Activated CD8-positive, alpha-beta T cell treated with anti-CD3 and anti-CD28 coated beads, Interleukin-2, amount 10 ng/mL, durations not matched to agents 7 days and 5 days (primary cell): Measurements from ENCODE around the gene PODNL1. TPM values are rescaled to one million over a fixed set of nuclear protein-coding genes. Genes with fewer than 3 reads are reported as not detected.

ENCODE experiments used
- ATAC-seq: fragments of 150-1000 bp; cut with Tn5 transposase; one replicate; pipeline ENCODE4 v1.10.0; 2021; ENCODE audit warnings: moderate library complexity
- CTCF ChIA-PET: fragments of 350-600 bp; sonication (Branson Sonifier 250); formaldehyde crosslinking; loops from one replicate; lab custom pipeline; 2021; ENCODE audit warnings: antibody characterized with exemption; lab: Charles Lee
- POLR2A ChIA-PET: fragments of 350-600 bp; sonication (Branson Sonifier 250); formaldehyde crosslinking; loops from one replicate; lab custom pipeline; 2021; ENCODE audit warnings: antibody characterized with exemption; lab: Charles Lee
- DNase-seq: peaks from one replicate; pipeline ENCODE4 v3.0.0-alpha.2; 2020
- H3K27ac Mint-ChIP-seq: one replicate; pipeline ENCODE4 v1.8.0; 2021; ENCODE audit warnings: mild to moderate bottlenecking, mixed read lengths
- H3K27me3 Mint-ChIP-seq: one replicate; pipeline ENCODE4 v1.8.0; 2021; ENCODE audit warnings: low read depth, mixed read lengths
- H3K36me3 Mint-ChIP-seq: one replicate; pipeline ENCODE4 v1.8.0; 2021; ENCODE audit warnings: low read depth, mixed read lengths
- H3K4me1 Mint-ChIP-seq: one replicate; pipeline ENCODE4 v1.8.0; 2021; ENCODE audit warnings: low read depth, mixed read lengths
- H3K4me3 Mint-ChIP-seq: one replicate; pipeline ENCODE4 v1.8.0; 2021; ENCODE audit warnings: mild to moderate bottlenecking, mixed read lengths
- H3K9me3 Mint-ChIP-seq: one replicate; pipeline ENCODE4 v1.8.0; 2022; ENCODE audit warnings: mixed read lengths; ENCODE audit not compliant: insufficient read depth
- total RNA-seq, 2 experiments: library from RNA; stranded (reverse); gene quantifications; one replicate each; pipeline ENCODE4 v1.2.3, GENCODE V29; 2021

Gene PODNL1
- total RNA-seq, 2 experiments from 2014 or later, result 0.11 to 1.3 TPM

GRCh38 chr19:13981988-13982501 is 43.8 kb upstream of the PODNL1 start:
- Mint-ChIP-seq H3K27me3 (no peaks in the 10 kb centered on the region), H3K27ac (peak overlapping the region; percentile 82), H3K36me3 (peaks cover 18% of the 10 kb centered on the region), H3K4me3 (no peak overlapping the region), H3K9me3 (no peaks in the 10 kb centered on the region), H3K4me1 (peaks cover 78% of the 10 kb centered on the region)
- ChIA-PET POLR2A (interaction anchor here (0.5 to 3.6 kb wide), 4 partner anchors 8 to 29 kb away, joined by 5 to 21 read pairs (median 8); partner anchors contain the start of genes DCAF15 and RFX1), CTCF (interaction anchor here (1.2 to 1.6 kb wide), 4 partner anchors 12 to 90 kb away, joined by 4 to 6 read pairs (median 4); no protein-coding TSS in a partner anchor)
- DNase-seq (no peak), ATAC-seq (no peak)

DNA sequence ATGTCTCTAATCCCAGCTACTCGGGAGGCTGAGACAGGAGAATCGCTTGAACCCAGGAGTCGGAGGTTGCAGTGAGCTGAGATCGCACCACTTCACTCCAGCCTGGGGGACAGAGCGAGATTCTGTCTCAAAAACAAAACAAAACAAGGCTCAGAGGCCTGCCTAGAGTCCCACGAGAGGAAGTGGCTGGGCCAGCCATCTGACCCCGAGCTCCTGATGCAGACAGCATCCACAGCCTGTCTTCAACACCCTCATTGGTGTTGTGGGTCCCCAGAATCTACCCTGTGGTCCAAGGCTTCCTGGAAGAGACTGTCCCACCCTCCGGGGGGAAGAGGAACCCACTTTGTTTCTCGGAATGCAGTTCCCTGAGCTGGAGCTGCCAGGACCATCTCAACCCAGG is 43.2 kb upstream of the PODNL1 start:
- peak overlapping the region; percentile 82 for H3K27ac Mint-ChIP-seq
- no peaks in the 10 kb centered on the region for H3K27me3 Mint-ChIP-seq
- H3K4me3 Mint-ChIP-seq, result peak overlapping the region; percentile 38
- POLR2A ChIA-PET, result interaction anchor here (0.7 to 3.6 kb wide), 4 partner anchors 8 to 29 kb away, joined by 3 to 21 read pairs (median 8); partner anchors contain the start of genes DCAF15 and RFX1
- CTCF ChIA-PET, result interaction anchor here (0.6 to 1.6 kb wide), 7 partner anchors 12 to 119 kb away, joined by 3 to 8 read pairs (median 4); partner anchors contain the start of gene IL27RA
- ATAC-seq, result no peak
- no peaks in the 10 kb centered on the region for H3K9me3 Mint-ChIP-seq
- peaks cover 18% of the 10 kb centered on the region for H3K36me3 Mint-ChIP-seq
- peak; percentile 50 for DNase-seq
- H3K4me1 Mint-ChIP-seq, result peaks cover 73% of the 10 kb centered on the region

DNA sequence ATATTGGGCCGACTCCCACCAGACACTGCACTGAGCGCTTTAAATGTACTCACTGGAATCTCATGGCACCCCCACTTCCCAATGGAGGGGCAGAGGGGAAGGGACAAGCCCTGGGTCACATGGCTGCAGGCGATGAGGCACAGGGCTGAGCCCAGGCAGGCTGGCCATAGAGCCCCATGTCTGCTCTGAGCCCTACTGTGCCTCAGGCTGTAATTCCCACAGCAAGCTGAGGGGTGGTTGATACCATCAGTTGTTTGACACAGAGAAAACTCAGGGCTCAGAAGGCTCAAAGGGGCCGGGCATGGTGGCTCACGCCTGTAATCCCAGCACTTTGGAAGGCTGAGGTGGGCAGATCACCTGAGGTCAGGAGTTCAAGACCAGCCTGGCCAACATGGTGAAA is 42.8 kb upstream of the PODNL1 start:
- DNase-seq, result no peak
- ChIA-PET CTCF (interaction anchor here (0.6 to 1.6 kb wide), 7 partner anchors 13 to 119 kb away, joined by 3 to 8 read pairs (median 4); partner anchors contain the start of gene IL27RA), POLR2A (interaction anchor here (0.7 to 3.6 kb wide), 4 partner anchors 9 to 28 kb away, joined by 3 to 21 read pairs (median 8); partner anchors contain the start of genes DCAF15 and RFX1)
- H3K36me3 Mint-ChIP-seq, result peaks cover 20% of the 10 kb centered on the region
- no peak for ATAC-seq
- peaks cover 72% of the 10 kb centered on the region for H3K4me1 Mint-ChIP-seq
- no peaks in the 10 kb centered on the region for H3K9me3 Mint-ChIP-seq
- H3K4me3 Mint-ChIP-seq, result peak overlapping the region; percentile 38
- no peaks in the 10 kb centered on the region for H3K27me3 Mint-ChIP-seq
- peak overlapping the region; percentile 82 for H3K27ac Mint-ChIP-seq

DNA sequence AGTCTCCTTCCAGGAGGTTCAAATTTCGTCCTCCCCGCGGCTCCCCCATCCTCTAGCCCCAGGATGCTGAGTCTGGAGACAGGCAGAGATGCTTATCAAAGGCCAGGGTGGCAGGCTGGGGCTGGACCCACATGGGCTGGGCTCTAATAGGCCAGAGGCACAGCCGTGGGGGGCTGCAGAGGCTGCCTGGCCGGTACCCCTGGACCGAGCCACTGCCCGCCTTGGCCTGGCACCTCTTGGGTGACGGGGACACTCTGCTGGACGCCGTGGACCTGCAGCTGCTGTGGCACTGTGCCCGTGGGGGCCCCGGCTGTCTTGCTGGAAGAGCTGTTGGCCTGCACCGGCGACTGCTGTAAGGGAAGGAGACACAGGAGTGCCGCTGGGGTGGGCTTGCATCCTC is 42.1 kb upstream of the PODNL1 start:
- Mint-ChIP-seq H3K4me1 (peaks cover 65% of the 10 kb centered on the region), H3K9me3 (no peaks in the 10 kb centered on the region), H3K4me3 (no peak overlapping the region), H3K27me3 (no peaks in the 10 kb centered on the region), H3K27ac (no peak overlapping the region), H3K36me3 (peaks cover 21% of the 10 kb centered on the region)
- POLR2A ChIA-PET, result interaction anchor here (1.7 to 3.6 kb wide), 2 partner anchors 23 to 26 kb away, joined by 7 to 21 read pairs; partner anchors contain the start of gene RFX1
- DNase-seq, result no peak
- CTCF ChIA-PET, result interaction anchor here (1.2 to 1.3 kb wide), 2 partner anchors 51 to 79 kb away, joined by 4 to 5 read pairs; partner anchors contain the start of gene IL27RA
- ATAC-seq, result no peak

DNA sequence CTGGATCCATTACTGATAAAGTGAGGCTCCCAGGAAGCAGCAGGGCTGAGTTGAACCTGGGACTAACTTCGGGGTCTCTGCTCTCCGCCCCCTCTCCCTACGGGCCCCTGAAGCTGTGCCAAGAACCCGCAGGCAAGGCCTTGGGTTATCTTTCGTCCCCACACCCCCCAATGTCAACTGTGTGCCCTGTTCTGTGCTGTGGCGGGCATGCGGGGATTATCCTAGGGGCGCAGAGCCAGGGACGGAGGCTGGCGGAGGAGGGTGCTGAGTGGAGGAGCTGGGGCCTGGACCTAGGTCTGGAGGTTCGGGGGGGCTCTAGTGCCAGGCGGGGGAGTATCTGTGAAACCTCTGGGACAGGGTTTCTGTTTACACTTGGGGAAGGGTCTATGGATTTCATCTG is 41.5 kb upstream of the PODNL1 start:
- CTCF ChIA-PET, result no interaction called here
- H3K9me3 Mint-ChIP-seq, result no peaks in the 10 kb centered on the region
- peaks cover 58% of the 10 kb centered on the region for H3K4me1 Mint-ChIP-seq
- H3K27ac Mint-ChIP-seq, result peak overlapping the region; percentile 43
- H3K4me3 Mint-ChIP-seq, result no peak overlapping the region
- ATAC-seq (no peak), DNase-seq (no peak)
- no peaks in the 10 kb centered on the region for H3K27me3 Mint-ChIP-seq
- POLR2A ChIA-PET, result interaction anchor here (0.6 to 1.3 kb wide), 4 partner anchors 8 to 52 kb away, joined by 3 to 6 read pairs (median 3); partner anchors contain the start of genes IL27RA and RFX1
- H3K36me3 Mint-ChIP-seq, result peaks cover 22% of the 10 kb centered on the region

GRCh38 chr19:13979244-13979615 is 41.0 kb upstream of the PODNL1 start:
- Mint-ChIP-seq H3K9me3 (no peaks in the 10 kb centered on the region), H3K36me3 (peaks cover 26% of the 10 kb centered on the region), H3K4me3 (peak overlapping the region; percentile 8), H3K4me1 (peaks cover 57% of the 10 kb centered on the region), H3K27me3 (no peaks in the 10 kb centered on the region), H3K27ac (peak overlapping the region; percentile 43)
- POLR2A ChIA-PET, result interaction anchor here (0.6 to 1.3 kb wide), 4 partner anchors 9 to 52 kb away, joined by 3 to 6 read pairs (median 3); partner anchors contain the start of genes IL27RA and RFX1
- CTCF ChIA-PET, result interaction anchor here (0.8 to 1.1 kb wide), 2 partner anchors 69 to 117 kb away, joined by 3 read pairs; no protein-coding TSS in a partner anchor
- ATAC-seq, result no peak
- no peak for DNase-seq

GRCh38 chr19:13978351-13979243 is 40.4 kb upstream of the PODNL1 start:
- H3K9me3 Mint-ChIP-seq, result no peaks in the 10 kb centered on the region
- peak overlapping the region; percentile 55 for H3K27ac Mint-ChIP-seq
- H3K4me1 Mint-ChIP-seq, result peaks cover 57% of the 10 kb centered on the region
- H3K36me3 Mint-ChIP-seq, result peaks cover 30% of the 10 kb centered on the region
- H3K4me3 Mint-ChIP-seq, result peak overlapping the region; percentile 8
- DNase-seq (no peak), ATAC-seq (no peak)
- CTCF ChIA-PET, result interaction anchor here (0.8 to 1.1 kb wide), 3 partner anchors 53 to 116 kb away, joined by 3 read pairs; partner anchors contain the start of gene IL27RA
- POLR2A ChIA-PET, result interaction anchor here (0.6 to 1.6 kb wide), 8 partner anchors 8 to 93 kb away, joined by 3 to 6 read pairs (median 3); partner anchors contain the start of genes IL27RA and RFX1
- no peaks in the 10 kb centered on the region for H3K27me3 Mint-ChIP-seq

DNA sequence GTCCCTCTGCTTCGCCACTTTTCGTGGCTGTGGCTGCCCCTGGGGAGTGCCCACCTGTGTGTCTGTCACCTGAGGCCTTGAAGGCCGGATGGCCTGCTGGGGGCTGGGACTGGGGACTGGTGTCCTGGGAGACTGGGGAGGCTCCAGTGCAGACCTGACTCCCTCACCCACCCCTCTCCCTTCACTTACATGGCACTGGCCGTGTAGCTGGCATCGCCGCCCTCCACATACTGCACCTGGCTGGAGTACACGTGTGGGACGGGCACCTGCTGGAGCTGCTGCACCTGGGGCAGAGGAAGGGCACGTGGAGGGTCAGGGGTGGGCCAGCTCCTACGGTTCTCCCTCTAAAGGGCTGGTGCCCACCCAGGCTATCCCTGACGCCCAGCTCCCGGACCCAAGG is 39.6 kb upstream of the PODNL1 start:
- H3K4me3 Mint-ChIP-seq, result no peak overlapping the region

GRCh38 chr19:13976446-13976845 is 38.2 kb upstream of the PODNL1 start:
- DNase-seq, result no peak
- H3K9me3 Mint-ChIP-seq, result no peaks in the 10 kb centered on the region
- CTCF ChIA-PET, result no interaction called here
- peaks cover 26% of the 10 kb centered on the region for H3K36me3 Mint-ChIP-seq
- POLR2A ChIA-PET, result interaction anchor here (1.0 kb wide), 1 partner anchor 9 kb away, joined by 6 read pairs; no protein-coding TSS in a partner anchor
- ATAC-seq, result no peak
- H3K4me1 Mint-ChIP-seq, result peaks cover 37% of the 10 kb centered on the region
- H3K27ac Mint-ChIP-seq, result no peak overlapping the region
- no peak overlapping the region for H3K4me3 Mint-ChIP-seq
- H3K27me3 Mint-ChIP-seq, result no peaks in the 10 kb centered on the region

More for the DNA sequence above, 39.6 kb upstream of the PODNL1 start:
- peak overlapping the region; percentile 55 for H3K27ac Mint-ChIP-seq
- DNase-seq (no peak), ATAC-seq (no peak)
- no peaks in the 10 kb centered on the region for H3K27me3 Mint-ChIP-seq
- POLR2A ChIA-PET, result interaction anchor here (0.8 to 1.6 kb wide), 2 partner anchors 29 to 54 kb away, joined by 3 to 5 read pairs; partner anchors contain the start of gene IL27RA
- H3K4me1 Mint-ChIP-seq, result peaks cover 51% of the 10 kb centered on the region
- H3K9me3 Mint-ChIP-seq, result no peaks in the 10 kb centered on the region
- CTCF ChIA-PET, result interaction anchor here (0.9 to 1.0 kb wide), 3 partner anchors 54 to 94 kb away, joined by 3 to 4 read pairs (median 3); partner anchors contain the start of gene IL27RA
- peaks cover 31% of the 10 kb centered on the region for H3K36me3 Mint-ChIP-seq

GRCh38 chr19:13975870-13976269 is 37.7 kb upstream of the PODNL1 start:
- H3K27me3 Mint-ChIP-seq, result no peaks in the 10 kb centered on the region
- H3K36me3 Mint-ChIP-seq, result peaks cover 23% of the 10 kb centered on the region
- no peak for ATAC-seq
- no peak overlapping the region for H3K4me3 Mint-ChIP-seq
- no peaks in the 10 kb centered on the region for H3K9me3 Mint-ChIP-seq
- DNase-seq, result no peak
- ChIA-PET POLR2A (interaction anchor here (0.9 to 1.0 kb wide), 2 partner anchors 10 to 29 kb away, joined by 4 to 6 read pairs; no protein-coding TSS in a partner anchor), CTCF (no interaction called here)
- H3K4me1 Mint-ChIP-seq, result peaks cover 31% of the 10 kb centered on the region
- H3K27ac Mint-ChIP-seq, result no peak overlapping the region

GRCh38 chr19:13974073-13974472 is 35.9 kb upstream of the PODNL1 start:
- CTCF ChIA-PET, result no interaction called here
- Mint-ChIP-seq H3K27ac (peak overlapping the region; percentile 60), H3K9me3 (no peaks in the 10 kb centered on the region), H3K4me1 (peaks cover 16% of the 10 kb centered on the region), H3K4me3 (no peak overlapping the region), H3K27me3 (no peaks in the 10 kb centered on the region), H3K36me3 (peaks cover 28% of the 10 kb centered on the region)
- POLR2A ChIA-PET, result interaction anchor here (0.9 kb wide), 1 partner anchor 21 kb away, joined by 3 read pairs; no protein-coding TSS in a partner anchor
- peak; percentile 70 for ATAC-seq
- peak; percentile 58 for DNase-seq
